ENCODE data around the gene RNF224.

RNF224 gene

GRCh38 chr9:137218212-137218753 lies 9.0 kb upstream of the RNF224 start:
- DNase-seq: no peak
- Histone ChIP-seq H3K9me3 (ENCODE audit: severe bottlenecking) (no peaks in the 10 kb centered on the region), H3K27me3 (ENCODE audit: insufficient read depth, low read depth, severe bottlenecking) (no peaks in the 10 kb centered on the region), H3K4me3 (ENCODE audit: low read depth, low read length) (no peak overlapping the region), H3K27ac (no peak overlapping the region), H3K36me3 (no peaks in the 10 kb centered on the region)
- TF ChIP-seq CTCF (IDR thresholded peaks at IDR 0.05; ENCODE audit: low read depth, low read length): no peak

GRCh38 chr9:137218754-137219271 lies 8.5 kb upstream of the RNF224 start:
- no peaks in the 10 kb centered on the region for H3K27me3 ChIP-seq (ENCODE audit: insufficient read depth, low read depth, severe bottlenecking)
- H3K4me3 ChIP-seq (ENCODE audit: low read depth, low read length): no peak overlapping the region
- no peaks in the 10 kb centered on the region for H3K9me3 ChIP-seq (ENCODE audit: severe bottlenecking)
- DNase-seq: no peak
- H3K36me3 ChIP-seq: no peaks in the 10 kb centered on the region
- TF ChIP-seq CTCF (IDR thresholded peaks at IDR 0.05; ENCODE audit: low read depth, low read length): no peak
- no peak overlapping the region for H3K27ac ChIP-seq

- DNase-seq: no peak
- no peak overlapping the region for H3K4me3 ChIP-seq (ENCODE audit: low read depth, low read length)
- H3K36me3 ChIP-seq: no peaks in the 10 kb centered on the region
- H3K9me3 ChIP-seq (ENCODE audit: severe bottlenecking): no peaks in the 10 kb centered on the region
- no peaks in the 10 kb centered on the region for H3K27me3 ChIP-seq (ENCODE audit: insufficient read depth, low read depth, severe bottlenecking)
- H3K27ac ChIP-seq: no peak overlapping the region
- TF ChIP-seq CTCF (IDR thresholded peaks at IDR 0.05; ENCODE audit: low read depth, low read length): no peak
Observed at GRCh38 chr9:137219757-137220316, 7.5 kb upstream of the RNF224 start.

GRCh38 chr9:137220317-137221094 lies 6.8 kb upstream of the RNF224 start:
- Histone ChIP-seq H3K9me3 (ENCODE audit: severe bottlenecking) (no peaks in the 10 kb centered on the region), H3K36me3 (no peaks in the 10 kb centered on the region), H3K4me3 (ENCODE audit: low read depth, low read length) (no peak overlapping the region), H3K27ac (no peak overlapping the region), H3K27me3 (ENCODE audit: insufficient read depth, low read depth, severe bottlenecking) (no peaks in the 10 kb centered on the region)
- no peak for DNase-seq
- TF ChIP-seq CTCF (IDR thresholded peaks at IDR 0.05; ENCODE audit: low read depth, low read length): no peak

- no peak for DNase-seq
- no peak for TF ChIP-seq CTCF (IDR thresholded peaks at IDR 0.05; ENCODE audit: low read depth, low read length)
- Histone ChIP-seq H3K9me3 (ENCODE audit: severe bottlenecking) (no peaks in the 10 kb centered on the region), H3K36me3 (no peaks in the 10 kb centered on the region), H3K27ac (no peak overlapping the region), H3K4me3 (ENCODE audit: low read depth, low read length) (no peak overlapping the region; the same call in 1 of the 2 replicates), H3K27me3 (ENCODE audit: insufficient read depth, low read depth, severe bottlenecking) (no peaks in the 10 kb centered on the region)
Observed at GRCh38 chr9:137221095-137221505, 6.2 kb upstream of the RNF224 start.

Measured in WERI-Rb-1 (cell line).